Measurements from ENCODE around the gene MYNN. TPM values are rescaled to one million over a fixed set of nuclear protein-coding genes. Genes with fewer than 3 reads are reported as not detected.

MYNN gene
- total RNA-seq, 1 donor from 2014 or later, result 8.6 TPM

GRCh38 chr3:169774186-169774585 lies 990 bp downstream of the MYNN start:
- DNase-seq (ENCODE audit: extremely low read depth, low read depth, low spot score), result no peak

DNA sequence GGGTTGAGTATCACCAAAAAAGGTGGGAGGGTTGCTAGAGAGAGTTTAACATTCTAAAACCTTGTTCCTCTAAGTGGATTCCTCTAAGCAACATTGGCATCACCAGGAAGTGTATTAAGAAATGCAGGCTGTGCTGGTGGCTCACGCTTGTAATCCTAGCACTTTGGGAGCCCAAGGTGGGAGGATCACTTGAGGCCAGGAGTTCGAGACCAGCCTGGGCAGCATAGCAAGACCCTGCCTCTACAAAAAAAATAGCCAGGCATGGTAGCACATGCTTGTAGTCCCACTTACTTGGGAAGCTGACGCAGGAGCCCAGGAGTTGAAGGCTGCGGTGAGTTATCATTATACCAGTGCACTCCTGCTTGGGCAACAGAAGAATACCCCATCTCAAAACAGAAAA lies 4.6 kb downstream of the MYNN start:
- DNase-seq (ENCODE audit: extremely low read depth, low read depth, low spot score), result no peak

GRCh38 chr3:169780742-169781141 lies 7.5 kb downstream of the MYNN start:
- DNase-seq (ENCODE audit: extremely low read depth, low read depth, low spot score), result no peak

DNA sequence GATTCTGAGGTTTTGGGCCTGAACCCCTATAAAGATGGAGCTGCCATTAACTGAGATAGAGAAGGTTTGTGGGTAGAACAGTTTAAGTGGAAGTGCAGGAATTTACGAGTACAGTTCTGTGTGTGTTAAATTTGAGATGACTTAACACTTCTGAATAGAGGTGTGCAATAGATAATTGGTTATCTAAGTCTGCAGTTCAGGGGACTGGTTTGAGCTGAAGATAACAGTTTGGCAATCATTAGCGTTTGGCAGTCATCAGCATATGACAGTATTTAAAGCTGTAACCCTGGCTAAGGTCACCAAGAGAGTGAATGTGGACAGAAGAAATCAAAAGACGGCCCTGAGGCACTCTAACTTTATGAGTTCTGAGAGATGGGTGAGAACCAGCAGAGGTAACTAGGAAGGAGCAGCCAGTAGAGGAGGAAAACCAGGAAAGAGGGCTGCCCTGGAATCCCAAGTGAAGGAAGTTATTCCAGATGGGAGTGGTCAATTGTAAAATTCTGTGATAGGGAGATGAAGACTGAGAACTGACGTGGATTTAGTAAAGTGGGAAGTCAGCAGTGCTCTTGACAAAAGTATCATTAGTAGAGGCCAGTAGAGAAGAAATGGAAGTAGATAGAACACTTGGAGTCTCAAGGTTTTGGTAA lies 8.1 kb downstream of the MYNN start:
- DNase-seq (ENCODE audit: extremely low read depth, low read depth, low spot score), result no peak

GRCh38 chr3:169787120-169787519 lies 13.9 kb downstream of the MYNN start:
- no peak for DNase-seq (ENCODE audit: extremely low read depth, low read depth, low spot score)

GRCh38 chr3:169787791-169788190 lies 14.6 kb downstream of the MYNN start:
- DNase-seq (ENCODE audit: extremely low read depth, low read depth, low spot score), result no peak

DNA sequence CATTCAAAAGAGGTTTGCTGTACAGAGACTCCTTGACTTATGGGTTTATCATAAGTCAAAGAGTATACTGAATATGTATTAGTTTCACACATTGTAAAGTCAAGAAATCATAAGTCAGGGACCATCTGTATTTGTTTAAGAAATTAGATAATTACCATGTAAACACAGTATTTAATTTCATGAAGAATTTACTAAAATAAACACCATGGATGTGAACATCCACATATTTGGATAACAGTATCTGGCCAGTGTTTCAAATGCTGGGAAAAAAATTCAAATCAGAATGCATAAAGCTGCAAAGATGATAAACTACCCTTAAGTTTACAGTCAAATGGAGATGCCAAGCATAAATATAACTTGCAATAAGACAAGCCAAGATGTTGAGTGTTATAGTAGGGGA lies 17.0 kb downstream of the MYNN start:
- no peak for DNase-seq (ENCODE audit: extremely low read depth, low read depth, low spot score)

- no peak for DNase-seq (ENCODE audit: extremely low read depth, low read depth, low spot score)
Measured at GRCh38 chr3:169790687-169791429, 17.7 kb downstream of the MYNN start.

GRCh38 chr3:169792359-169792758 lies 19.2 kb downstream of the MYNN start:
- DNase-seq (ENCODE audit: extremely low read depth, low read depth, low spot score), result no peak

GRCh38 chr3:169804681-169805080 lies 31.5 kb downstream of the MYNN start:
- no peak for DNase-seq (ENCODE audit: extremely low read depth, low read depth, low spot score)

DNA sequence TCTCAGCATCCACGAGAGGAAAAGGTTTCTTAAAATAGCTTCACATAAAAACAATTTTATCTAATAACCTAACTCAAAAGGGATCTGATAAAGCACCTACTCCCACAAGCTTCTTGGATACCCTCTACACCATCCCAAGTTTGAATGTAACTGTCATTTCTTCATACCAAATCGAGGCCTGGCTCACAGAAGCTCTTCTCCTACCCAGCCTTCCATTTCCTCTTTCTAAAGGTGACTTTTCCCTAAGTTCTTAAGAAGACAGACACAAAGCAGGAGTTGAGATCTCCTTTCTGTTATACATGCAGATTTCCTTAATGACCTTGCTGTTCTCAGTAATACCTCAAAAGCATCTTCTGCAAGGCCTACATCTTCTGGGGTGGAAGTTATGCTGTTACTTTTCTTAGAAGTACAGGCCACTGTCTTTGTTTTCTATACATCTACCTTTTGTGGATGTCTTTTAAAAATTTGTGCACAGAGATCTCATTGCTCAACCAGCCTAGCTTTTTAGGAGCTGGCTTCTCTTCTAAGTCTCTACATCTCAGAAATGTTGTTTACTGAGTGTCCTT lies 36.1 kb downstream of the MYNN start:
- no peak for DNase-seq (ENCODE audit: extremely low read depth, low read depth, low spot score)

DNA sequence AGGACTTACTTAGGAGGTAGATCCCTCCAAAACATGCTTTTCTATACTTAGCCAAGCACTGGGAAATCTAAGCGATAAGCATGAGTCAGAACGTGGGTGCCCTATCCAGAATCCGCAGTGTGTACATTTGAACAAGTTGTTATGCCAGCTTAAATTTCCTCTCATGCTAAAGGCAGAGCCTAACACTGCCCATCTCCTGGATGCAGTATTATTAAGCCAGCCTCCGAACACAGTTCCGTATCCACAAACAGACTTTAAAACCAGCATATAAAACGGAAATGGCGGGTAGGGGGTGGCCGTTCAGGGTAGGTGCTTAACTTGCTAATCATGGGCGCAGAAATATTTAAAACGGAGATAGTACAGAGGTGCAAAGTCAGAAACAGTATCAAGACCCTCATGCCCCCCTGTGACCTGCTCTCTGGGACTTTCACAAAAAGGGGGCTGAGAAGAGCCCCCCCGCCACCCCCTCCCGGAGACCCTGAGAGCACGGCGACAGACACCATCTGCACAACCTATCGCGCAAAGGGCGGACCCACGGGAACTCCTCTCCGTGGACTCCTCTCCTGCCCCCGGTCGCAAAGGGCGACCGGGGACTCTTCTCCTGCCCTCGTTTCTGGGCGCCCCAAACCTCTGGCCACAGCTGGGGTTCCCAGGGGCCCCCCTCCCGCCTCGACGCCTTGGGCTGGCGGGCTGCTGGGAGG lies 38.6 kb downstream of the MYNN start:
- DNase-seq (ENCODE audit: extremely low read depth, low read depth, low spot score), result no peak

DNA sequence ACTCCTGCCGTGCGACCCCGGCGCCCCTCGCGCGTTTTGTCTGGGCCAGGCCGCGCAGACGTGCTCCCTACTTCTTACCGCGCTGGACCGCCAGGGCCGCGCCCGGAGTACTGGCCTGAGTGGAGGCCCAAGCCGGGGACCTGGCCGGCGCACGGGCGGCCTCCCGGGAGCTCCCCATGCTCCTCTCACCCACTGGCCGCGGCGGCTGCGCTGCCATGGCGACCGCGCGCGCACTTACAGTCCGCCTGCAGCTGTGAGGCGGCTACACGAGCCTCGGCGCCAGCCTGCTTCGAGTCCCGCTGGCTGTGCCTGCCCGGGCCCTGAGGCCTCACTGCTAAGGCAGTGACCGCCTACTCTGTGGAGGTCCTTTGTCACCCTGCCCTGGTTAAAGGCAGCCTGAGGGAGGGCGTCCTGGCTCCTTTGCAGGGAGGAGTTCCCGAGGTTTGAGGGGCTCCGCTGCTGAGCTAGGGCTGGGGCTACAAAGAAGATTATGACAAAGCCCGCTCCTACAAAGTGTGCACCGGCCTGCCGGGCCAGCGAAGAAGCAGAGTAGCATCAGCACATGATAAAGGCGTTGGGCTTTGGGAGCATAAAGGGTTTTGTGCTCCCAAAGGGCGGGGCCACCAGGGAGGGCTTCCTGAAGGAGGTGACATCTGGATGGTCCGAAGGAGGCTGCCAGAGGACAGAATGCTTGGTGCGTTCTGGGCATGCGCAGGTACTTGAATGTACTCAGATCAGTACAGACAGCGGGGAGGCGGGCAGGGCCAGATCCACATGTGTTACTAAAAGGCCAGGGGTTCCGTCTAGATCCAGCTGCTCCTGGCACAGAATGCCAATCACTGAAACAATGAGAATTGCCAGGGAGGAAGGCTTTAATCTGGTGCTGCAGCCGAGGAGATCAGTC lies 39.4 kb downstream of the MYNN start, which contains the start of the genes LRRC34 and LRRIQ4:
Gene LRRC34, minus strand, starts transcription at position 573 of the 904 bp plus-strand sequence. Its CDS starts 356 bp downstream, at position 217.
Gene LRRIQ4, plus strand, starts transcription at position 539 of the 904 bp plus-strand sequence. CDS start 9,052 bp downstream, outside the sequence.
- peak; percentile 45 for DNase-seq (ENCODE audit: extremely low read depth, low read depth, low spot score)

GRCh38 chr3:169813278-169813677 lies 40.1 kb downstream of the MYNN start:
- no peak for DNase-seq (ENCODE audit: extremely low read depth, low read depth, low spot score)

DNA sequence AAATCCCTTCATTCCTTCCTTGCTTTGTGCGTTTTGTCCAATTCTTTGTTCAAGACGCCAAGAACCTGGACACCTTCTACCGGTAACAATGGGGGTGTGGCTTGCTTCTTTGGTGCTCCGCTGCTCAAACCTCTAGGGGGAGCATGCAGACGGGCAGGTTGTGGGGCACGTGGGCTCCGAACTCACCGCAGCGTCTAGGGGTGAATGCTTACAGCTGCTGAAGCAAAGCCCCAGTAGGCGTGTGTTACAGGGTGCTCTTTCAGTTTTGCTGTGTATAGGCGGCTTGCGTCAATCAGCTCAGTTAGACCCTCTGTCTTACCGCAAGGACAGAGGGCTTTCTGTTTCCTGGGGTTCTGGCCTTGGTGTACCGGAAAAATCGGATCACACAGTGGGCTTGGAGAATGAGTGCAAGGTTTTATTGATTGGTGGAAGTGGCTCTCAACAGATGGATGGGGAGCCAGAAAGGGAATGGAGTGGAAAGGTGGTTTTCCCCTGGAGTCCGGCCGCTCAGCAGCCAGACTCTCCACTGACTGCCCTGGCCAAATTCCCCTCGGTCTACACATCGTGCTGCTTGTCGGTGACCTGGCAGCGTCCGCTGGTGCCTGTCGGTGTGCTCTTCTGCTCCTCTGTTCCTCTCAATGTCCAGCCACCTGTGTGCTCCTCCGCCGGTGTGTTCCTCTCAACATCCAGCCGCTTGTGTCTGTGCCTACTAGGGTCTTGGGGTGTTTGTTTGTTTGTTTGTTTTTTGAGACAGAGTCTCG lies 40.7 kb downstream of the MYNN start:
- DNase-seq (ENCODE audit: extremely low read depth, low read depth, low spot score), result no peak

DNA sequence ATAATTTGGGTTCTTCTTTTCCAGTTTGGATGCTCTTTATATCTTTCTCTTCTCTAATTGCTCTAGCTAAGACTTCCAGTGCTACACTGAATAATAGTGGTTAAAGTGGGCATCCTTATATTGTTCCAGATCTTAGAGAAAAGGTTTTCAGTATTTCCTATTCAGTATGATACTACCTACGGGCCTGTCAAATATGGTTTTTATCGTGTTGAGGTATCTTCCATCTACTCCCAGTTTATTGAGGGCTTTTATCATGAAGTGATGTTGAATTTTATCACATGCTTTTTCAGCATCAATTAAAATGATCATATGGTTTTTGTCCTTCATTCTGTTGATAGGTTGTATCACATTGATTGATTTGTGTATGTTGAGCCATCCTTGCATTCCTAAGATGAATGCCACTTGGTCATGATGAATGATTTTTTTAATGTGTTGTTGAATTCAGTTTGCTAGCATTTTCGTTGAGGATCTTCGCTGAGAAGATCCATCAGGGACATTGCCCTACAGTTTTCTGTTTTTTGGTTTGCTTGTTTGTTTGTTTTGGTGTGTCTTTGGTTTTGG lies 42.5 kb downstream of the MYNN start:
- DNase-seq (ENCODE audit: extremely low read depth, low read depth, low spot score), result no peak

DNA sequence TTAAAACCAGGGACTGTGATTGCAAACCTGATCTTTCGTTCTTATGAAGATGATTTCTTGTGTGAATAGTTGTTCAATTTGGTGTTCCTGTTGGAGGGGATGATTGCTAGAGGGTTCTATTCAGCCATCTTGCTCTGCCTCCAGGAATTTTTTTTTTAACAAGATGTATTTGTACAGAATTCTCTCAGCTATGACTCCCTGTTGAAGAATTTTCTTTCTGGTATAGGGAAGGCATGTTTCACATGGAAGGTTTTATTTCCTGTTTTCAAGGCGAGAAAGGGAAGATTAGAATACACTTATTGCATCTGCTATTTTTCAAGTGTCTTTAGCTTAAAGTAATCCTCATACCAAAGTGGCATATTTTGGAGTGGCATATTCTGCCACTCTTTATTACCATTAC lies 45.1 kb downstream of the MYNN start:
- DNase-seq (ENCODE audit: extremely low read depth, low read depth, low spot score), result no peak

GRCh38 chr3:169822091-169822490 lies 48.9 kb downstream of the MYNN start:
- DNase-seq (ENCODE audit: extremely low read depth, low read depth, low spot score), result no peak

DNA sequence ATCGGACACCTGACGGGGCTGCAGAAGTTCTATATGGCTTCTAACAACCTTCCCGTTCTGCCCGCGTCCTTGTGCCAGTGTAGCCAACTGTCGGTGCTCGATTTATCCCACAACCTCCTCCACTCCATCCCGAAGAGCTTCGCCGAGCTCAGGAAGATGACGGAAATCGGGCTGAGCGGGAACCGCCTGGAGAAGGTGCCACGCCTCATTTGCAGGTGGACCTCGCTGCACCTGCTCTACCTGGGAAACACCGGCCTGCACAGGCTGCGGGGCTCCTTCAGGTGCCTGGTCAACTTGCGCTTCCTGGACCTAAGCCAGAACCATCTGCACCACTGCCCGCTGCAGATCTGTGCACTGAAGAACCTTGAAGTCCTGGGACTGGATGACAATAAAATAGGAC lies 49.3 kb downstream of the MYNN start:
- DNase-seq (ENCODE audit: extremely low read depth, low read depth, low spot score), result no peak

Measured in glomerular endothelial cell (primary cell).